K562 (cell line): ENCODE measurements around the gene NSUN6. TPM values are rescaled to one million over a fixed set of nuclear protein-coding genes. Genes with fewer than 3 reads are reported as not detected.

Experiments used
- CREM ChIP-seq: IDR thresholded peaks from 2 replicates; pipeline ENCODE4 v1.6.1; 2014; ENCODE audit warnings: antibody characterized with exemption, low read depth
- ETV6 ChIP-seq, 3 experiments: fragments of 150-350 bp in 1 of 3; sonication (generic) in 1 of 3; formaldehyde crosslinking in 1 of 3; IDR thresholded peaks; 2 replicates each; pipeline versions ENCODE4 v1.6.1 to v1.8.0; 2014 to 2022; ENCODE audit warnings: borderline replicate concordance in 2 of 3, low read depth in 2 of 3, antibody characterized with exemption in 1 of 3, low read length in 1 of 3, mild to moderate bottlenecking in 1 of 3, missing genetic modification reagents in 1 of 3
- FOXJ3 ChIP-seq: sonication (generic); formaldehyde crosslinking; IDR thresholded peaks from 2 replicates; pipeline ENCODE4 v1.4.0; 2020; ENCODE audit warnings: mild to moderate bottlenecking, missing genetic modification reagents
- HDAC1 ChIP-seq, 2 experiments: fragments of 450-650 bp; IDR thresholded peaks; 2 replicates each; pipeline ENCODE4 v1.6.1; 2016 to 2017; ENCODE audit warnings: inconsistent platforms in 1 of 2, mild to moderate bottlenecking in 1 of 2, moderate library complexity in 1 of 2
- HMGN3 ChIP-seq: IDR thresholded peaks from 2 replicates; pipeline ENCODE4 v1.6.1; 2011; ENCODE audit warnings: borderline replicate concordance, low read depth, mild to moderate bottlenecking, mixed read lengths, low read length; ENCODE audit not compliant: insufficient read length; ENCODE audit errors: extremely low read depth
- JUND ChIP-seq, 2 experiments: IDR thresholded peaks; 2 replicates in 1 of 2; 3 replicates in 1 of 2; pipeline ENCODE4 v1.6.1; 2011; ENCODE audit warnings: borderline replicate concordance in 2 of 2, low read depth in 2 of 2, low read length in 2 of 2, improper control_type of control experiment in 1 of 2, missing biosample characterization in 1 of 2, missing genetic modification characterization in 1 of 2, missing genetic modification reagents in 1 of 2
- NCOA6 ChIP-seq: fragments of 450-650 bp; IDR thresholded peaks from 2 replicates; pipeline ENCODE4 v1.6.1; 2017; ENCODE audit warnings: mild to moderate bottlenecking
- NELFE ChIP-seq: IDR thresholded peaks from 2 replicates; pipeline ENCODE4 v1.6.1; 2011; ENCODE audit warnings: mild to moderate bottlenecking; ENCODE audit not compliant: insufficient read depth, insufficient read length
- NR3C1 ChIP-seq: sonication (generic); formaldehyde crosslinking; IDR thresholded peaks from 2 replicates; pipeline ENCODE4 v1.8.1; 2022; ENCODE audit warnings: missing genetic modification reagents
- POLR2AphosphoS2 ChIP-seq: IDR thresholded peaks from 2 replicates; pipeline ENCODE4 v1.6.1; 2012; ENCODE audit warnings: low read length, improper control_type of control experiment
- PRPF4 ChIP-seq: fragments of 200-400 bp; formaldehyde crosslinking; IDR thresholded peaks from one replicate; pipeline ENCODE4 v1.6.1; 2017; ENCODE audit warnings: low read length, low read depth, mild to moderate bottlenecking; ENCODE audit not compliant: insufficient read depth, poor library complexity, severe bottlenecking
- PTBP1 ChIP-seq: fragments of 200-400 bp; formaldehyde crosslinking; IDR thresholded peaks from 2 replicates; pipeline ENCODE4 v1.6.1; 2017; ENCODE audit warnings: low read depth, low read length
- RAD51 ChIP-seq: fragments of 450-650 bp; IDR thresholded peaks from 2 replicates; pipeline ENCODE4 v1.7.1; 2016; ENCODE audit warnings: low read depth, mild to moderate bottlenecking, borderline replicate concordance
- SAFB2 ChIP-seq: fragments of 200-400 bp; formaldehyde crosslinking; IDR thresholded peaks from 2 replicates; pipeline ENCODE4 v1.6.1; 2018; ENCODE audit warnings: borderline replicate concordance, low read length, low read depth, moderate library complexity; ENCODE audit not compliant: severe bottlenecking
- ZBED1 ChIP-seq: IDR thresholded peaks from 2 replicates; pipeline ENCODE4 v1.6.1; 2014
- ZNF133 ChIP-seq: fragments of 250-450 bp; sonication (Bioruptor Pico); IDR thresholded peaks from 2 replicates; pipeline ENCODE4 v1.4.0; 2020; ENCODE audit warnings: mild to moderate bottlenecking
- ZNF253 ChIP-seq: fragments of 250-450 bp; sonication (Bioruptor Pico); conservative IDR thresholded peaks from 2 replicates; pipeline ENCODE4 v1.6.1; 2021; ENCODE audit warnings: mild to moderate bottlenecking
- polyA plus RNA-seq, 8 experiments: library from polyadenylated mRNA; depleted of rRNA in 4 of 8; stranded (reverse) in 5 of 8; unstranded in 3 of 8; fragments of >200 nt; fragmentation: Nextera tagmentation in 2 of 8; fragmentation: Illumina TruSeq in 1 of 8; extraction: Ambion mirVana in 2 of 8; extraction: Trizol in 1 of 8; gene quantifications; 2 replicates each; pipeline versions ENCODE4 v1.2.1 to v1.2.3, GENCODE V29; 2011 to 2014; ENCODE audit warnings: inconsistent platforms in 1 of 8, missing spikeins in 1 of 8
- total RNA-seq, 7 experiments: library from RNA; depleted of rRNA in 6 of 7; stranded (reverse); fragments of >200 nt in 6 of 7; fragmentation: Illumina TruSeq in 2 of 7; extraction: Trizol in 2 of 7; gene quantifications; 2 replicates each; pipeline versions ENCODE4 v1.2.1 to v1.2.3, GENCODE V29; 2011 to 2021; ENCODE audit warnings: low replicate concordance in 1 of 7
- TF ChIP-seq, protein P1 (sequence below), 2 experiments: IDR thresholded peaks in 1 of 2; conservative IDR thresholded peaks in 1 of 2; 2 replicates each; pipeline ENCODE4 v1.6.1; 2016; ENCODE audit warnings: low read depth in 2 of 2, mild to moderate bottlenecking in 1 of 2, missing compliant biosample characterization in 1 of 2, missing genetic modification characterization in 1 of 2, moderate library complexity in 1 of 2
- TF ChIP-seq, protein P2 (sequence below), 2 experiments: fragments of 200-800 bp in 1 of 2; sonication (Bioruptor generic) in 1 of 2; sonication (generic) in 1 of 2; formaldehyde crosslinking in 1 of 2; IDR thresholded peaks in 1 of 2; conservative IDR thresholded peaks in 1 of 2; 2 replicates each; pipeline versions ENCODE4 v1.5.0 to v1.6.1; 2016 to 2020; ENCODE audit warnings: missing compliant biosample characterization in 1 of 2, missing genetic modification characterization in 1 of 2, missing genetic modification reagents in 1 of 2
- TF ChIP-seq, protein P3 (sequence below): sonication (generic); formaldehyde crosslinking; IDR thresholded peaks from 2 replicates; pipeline ENCODE4 v1.8.0; 2022; ENCODE audit warnings: mild to moderate bottlenecking, missing genetic modification reagents

The NSUN6 gene
- total and polyA plus RNA-seq, 9 of the 15 experiments (the other 6 are each of a cell fraction or from before 2014, with no cell fraction given): 12.5 to 33.1 (median 24.2) TPM

DNA sequence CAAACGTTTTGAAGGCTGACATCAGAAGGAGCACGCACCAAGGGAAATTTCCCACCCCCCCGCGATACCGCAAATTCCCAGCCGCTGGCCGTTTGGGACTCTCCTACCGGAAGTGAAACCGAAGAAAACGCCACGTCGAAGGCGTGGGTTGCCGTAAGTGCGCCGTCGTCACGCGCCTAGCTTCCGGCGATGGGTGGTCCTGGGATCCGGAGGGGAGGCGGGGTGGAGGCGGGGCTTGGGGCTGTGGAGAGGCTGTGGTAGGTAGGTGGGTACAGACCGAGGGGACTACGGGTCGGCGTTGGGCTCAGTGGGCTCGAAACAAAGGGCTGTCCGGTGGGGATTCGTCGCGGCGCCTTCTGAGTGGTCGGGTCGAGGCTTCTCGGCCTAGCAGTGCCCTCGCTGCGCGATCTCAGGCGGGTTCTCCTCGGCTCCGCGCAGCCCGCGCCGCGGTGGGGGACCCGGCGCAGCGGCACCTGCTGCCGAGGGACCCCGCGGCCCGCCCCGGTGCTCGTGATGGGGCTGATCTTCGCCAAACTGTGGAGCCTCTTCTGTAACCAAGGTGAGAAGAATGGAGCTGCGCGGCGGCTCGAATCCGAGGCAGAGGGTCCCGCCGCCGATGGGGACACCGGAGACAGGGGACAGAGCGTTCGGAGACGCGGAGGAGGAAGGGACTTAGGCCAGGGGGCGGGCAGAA, 7.9 kb upstream of the NSUN6 start, which contains the start of gene ARL5B (continued):
- TF ChIP-seq CREM: peak; percentile 93
- TF ChIP-seq ZBED1: 0 out of 2 replicates have a peak, but pooled peaks have one; percentile 37
- TF ChIP-seq HDAC1 (IDR thresholded peaks at IDR 0.05): no peak; a peak in 1 of 4 replicates
- TF ChIP-seq RAD51: 0 out of 2 replicates have a peak, but pooled peaks have one; percentile 28
- no peak for TF ChIP-seq ZNF253 (CRISPR knock-in tag)
- TF ChIP-seq NR3C1 (CRISPR knock-in tag): 0 out of 2 replicates have a peak, but pooled peaks have one; percentile 49
- TF ChIP-seq NELFE: no peak
- TF ChIP-seq, protein P1, sequence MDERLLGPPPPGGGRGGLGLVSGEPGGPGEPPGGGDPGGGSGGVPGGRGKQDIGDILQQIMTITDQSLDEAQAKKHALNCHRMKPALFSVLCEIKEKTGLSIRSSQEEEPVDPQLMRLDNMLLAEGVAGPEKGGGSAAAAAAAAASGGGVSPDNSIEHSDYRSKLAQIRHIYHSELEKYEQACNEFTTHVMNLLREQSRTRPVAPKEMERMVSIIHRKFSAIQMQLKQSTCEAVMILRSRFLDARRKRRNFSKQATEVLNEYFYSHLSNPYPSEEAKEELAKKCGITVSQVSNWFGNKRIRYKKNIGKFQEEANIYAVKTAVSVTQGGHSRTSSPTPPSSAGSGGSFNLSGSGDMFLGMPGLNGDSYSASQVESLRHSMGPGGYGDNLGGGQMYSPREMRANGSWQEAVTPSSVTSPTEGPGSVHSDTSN (CRISPR knock-in tag; IDR thresholded peaks at IDR 0.05; ENCODE audit: low read depth): no peak
- TF ChIP-seq, protein P1 (tag; conservative IDR thresholded peaks at IDR 0.05; ENCODE audit: low read depth): no peak
- no peak for TF ChIP-seq ZNF133 (CRISPR knock-in tag)
- no peak; a peak in 1 of 4 replicates for TF ChIP-seq ETV6 (IDR thresholded peaks at IDR 0.05; ENCODE audit: borderline replicate concordance in 1 of 2, low read depth in 2 of 2, low read length in 1 of 2)
- no peak for TF ChIP-seq ETV6 (CRISPR knock-in tag; IDR thresholded peaks at IDR 0.05; ENCODE audit: borderline replicate concordance)
- no peak; the same call in 1 of the 2 replicates for TF ChIP-seq POLR2AphosphoS2
- no peak for TF ChIP-seq PRPF4
- no peak for TF ChIP-seq PTBP1
- TF ChIP-seq, protein P2, sequence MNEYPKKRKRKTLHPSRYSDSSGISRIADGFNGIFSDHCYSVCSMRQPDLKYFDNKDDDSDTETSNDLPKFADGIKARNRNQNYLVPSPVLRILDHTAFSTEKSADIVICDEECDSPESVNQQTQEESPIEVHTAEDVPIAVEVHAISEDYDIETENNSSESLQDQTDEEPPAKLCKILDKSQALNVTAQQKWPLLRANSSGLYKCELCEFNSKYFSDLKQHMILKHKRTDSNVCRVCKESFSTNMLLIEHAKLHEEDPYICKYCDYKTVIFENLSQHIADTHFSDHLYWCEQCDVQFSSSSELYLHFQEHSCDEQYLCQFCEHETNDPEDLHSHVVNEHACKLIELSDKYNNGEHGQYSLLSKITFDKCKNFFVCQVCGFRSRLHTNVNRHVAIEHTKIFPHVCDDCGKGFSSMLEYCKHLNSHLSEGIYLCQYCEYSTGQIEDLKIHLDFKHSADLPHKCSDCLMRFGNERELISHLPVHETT (CRISPR knock-in tag; conservative IDR thresholded peaks at IDR 0.05 in 1 of 2, IDR thresholded peaks at IDR 0.05 in 1 of 2): 0 out of 4 replicates have a peak, but pooled peaks of 1 of the 2 experiments have one; percentile 66
- TF ChIP-seq JUND (IDR thresholded peaks at IDR 0.05; ENCODE audit: borderline replicate concordance, low read depth, low read length): peak; percentile 61
- peak; percentile 42; the same call in 1 of the 3 replicates for TF ChIP-seq JUND (tag; IDR thresholded peaks at IDR 0.05; ENCODE audit: borderline replicate concordance, low read depth, low read length)
- peak; percentile 50 for TF ChIP-seq HMGN3
- TF ChIP-seq FOXJ3 (CRISPR knock-in tag): no peak
- TF ChIP-seq, protein P3, sequence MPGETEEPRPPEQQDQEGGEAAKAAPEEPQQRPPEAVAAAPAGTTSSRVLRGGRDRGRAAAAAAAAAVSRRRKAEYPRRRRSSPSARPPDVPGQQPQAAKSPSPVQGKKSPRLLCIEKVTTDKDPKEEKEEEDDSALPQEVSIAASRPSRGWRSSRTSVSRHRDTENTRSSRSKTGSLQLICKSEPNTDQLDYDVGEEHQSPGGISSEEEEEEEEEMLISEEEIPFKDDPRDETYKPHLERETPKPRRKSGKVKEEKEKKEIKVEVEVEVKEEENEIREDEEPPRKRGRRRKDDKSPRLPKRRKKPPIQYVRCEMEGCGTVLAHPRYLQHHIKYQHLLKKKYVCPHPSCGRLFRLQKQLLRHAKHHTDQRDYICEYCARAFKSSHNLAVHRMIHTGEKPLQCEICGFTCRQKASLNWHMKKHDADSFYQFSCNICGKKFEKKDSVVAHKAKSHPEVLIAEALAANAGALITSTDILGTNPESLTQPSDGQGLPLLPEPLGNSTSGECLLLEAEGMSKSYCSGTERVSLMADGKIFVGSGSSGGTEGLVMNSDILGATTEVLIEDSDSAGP (CRISPR knock-in tag): no peak
- no peak for TF ChIP-seq SAFB2
- peak; percentile 46; the same call in 1 of the 2 replicates for TF ChIP-seq NCOA6
